HG02884 (cell line): Measurements from ENCODE around the gene PSME1.

Experiments used
- ATAC-seq: cut with Tn5 transposase; IDR thresholded peaks from one replicate; pipeline ENCODE4 v1.9.1; 2021; ENCODE audit warnings: mild to moderate bottlenecking, moderate library complexity; ENCODE audit not compliant: unreplicated experiment

The PSME1 gene

DNA sequence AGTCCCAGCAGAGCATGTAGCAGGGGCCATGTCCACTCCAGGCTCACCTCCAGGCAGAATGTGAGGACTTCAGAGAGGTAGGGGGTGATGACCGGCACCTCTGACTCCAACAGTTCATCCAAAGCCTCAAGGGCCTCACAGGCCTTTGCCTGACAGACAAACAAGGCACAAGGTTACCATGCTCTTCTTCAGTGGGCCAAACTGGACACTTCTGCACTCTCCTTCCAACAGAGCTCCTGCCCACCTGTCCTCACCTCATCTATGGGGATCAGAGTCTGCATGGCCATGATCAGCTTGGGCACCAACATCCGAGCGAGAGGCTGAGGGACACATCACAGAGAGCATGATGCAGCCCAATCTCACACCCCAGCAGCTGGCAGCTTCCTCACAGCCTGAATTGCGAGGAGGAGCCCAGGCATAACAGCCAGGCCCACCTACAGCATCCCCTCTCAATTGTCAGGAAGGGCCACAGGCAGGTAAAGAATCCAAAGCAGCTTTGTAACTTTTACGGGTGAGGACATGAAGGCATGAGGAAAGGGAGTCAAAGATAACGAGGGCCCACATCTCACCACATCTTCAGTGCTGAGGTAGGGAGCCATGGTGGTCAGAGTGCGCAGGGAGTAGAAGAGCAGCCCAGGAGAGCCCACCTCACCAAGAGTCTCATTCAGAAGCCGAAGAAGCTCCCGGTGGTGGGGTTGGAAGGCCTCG lies 51.0 kb downstream of the PSME1 start:
- no peak for ATAC-seq

DNA sequence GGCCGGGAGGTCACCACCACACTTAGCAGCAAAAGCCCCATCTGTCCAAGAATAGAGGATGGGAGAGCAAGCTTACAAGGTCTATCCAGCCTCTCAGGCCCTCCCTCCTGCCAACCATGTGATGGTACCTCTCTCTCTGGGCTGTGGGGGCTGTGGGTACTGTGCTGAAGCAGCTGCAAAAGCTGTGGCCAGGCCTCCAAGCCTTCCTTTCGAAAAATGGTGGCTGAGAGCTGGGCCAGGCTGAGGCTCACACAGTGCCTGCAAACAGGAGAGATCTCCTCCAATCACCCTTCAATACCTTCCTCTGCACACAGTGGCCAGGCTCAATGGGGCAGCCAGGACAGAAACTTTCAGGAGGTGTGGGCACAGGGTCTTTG lies 51.5 kb downstream of the PSME1 start:
- ATAC-seq: no peak
